ENCODE data around the gene SPDYE2. TPM values are rescaled to one million over a fixed set of nuclear protein-coding genes. Genes with fewer than 3 reads are reported as not detected.
"Not testable (repeated sequence)": the region's sequence is repeated elsewhere in the genome, so short reads cannot be mapped to it uniquely, and the experiment has no call there.

Gene SPDYE2
- total RNA-seq, 2 donors from 2014 or later = 0.16 TPM; not detected in 1

DNA sequence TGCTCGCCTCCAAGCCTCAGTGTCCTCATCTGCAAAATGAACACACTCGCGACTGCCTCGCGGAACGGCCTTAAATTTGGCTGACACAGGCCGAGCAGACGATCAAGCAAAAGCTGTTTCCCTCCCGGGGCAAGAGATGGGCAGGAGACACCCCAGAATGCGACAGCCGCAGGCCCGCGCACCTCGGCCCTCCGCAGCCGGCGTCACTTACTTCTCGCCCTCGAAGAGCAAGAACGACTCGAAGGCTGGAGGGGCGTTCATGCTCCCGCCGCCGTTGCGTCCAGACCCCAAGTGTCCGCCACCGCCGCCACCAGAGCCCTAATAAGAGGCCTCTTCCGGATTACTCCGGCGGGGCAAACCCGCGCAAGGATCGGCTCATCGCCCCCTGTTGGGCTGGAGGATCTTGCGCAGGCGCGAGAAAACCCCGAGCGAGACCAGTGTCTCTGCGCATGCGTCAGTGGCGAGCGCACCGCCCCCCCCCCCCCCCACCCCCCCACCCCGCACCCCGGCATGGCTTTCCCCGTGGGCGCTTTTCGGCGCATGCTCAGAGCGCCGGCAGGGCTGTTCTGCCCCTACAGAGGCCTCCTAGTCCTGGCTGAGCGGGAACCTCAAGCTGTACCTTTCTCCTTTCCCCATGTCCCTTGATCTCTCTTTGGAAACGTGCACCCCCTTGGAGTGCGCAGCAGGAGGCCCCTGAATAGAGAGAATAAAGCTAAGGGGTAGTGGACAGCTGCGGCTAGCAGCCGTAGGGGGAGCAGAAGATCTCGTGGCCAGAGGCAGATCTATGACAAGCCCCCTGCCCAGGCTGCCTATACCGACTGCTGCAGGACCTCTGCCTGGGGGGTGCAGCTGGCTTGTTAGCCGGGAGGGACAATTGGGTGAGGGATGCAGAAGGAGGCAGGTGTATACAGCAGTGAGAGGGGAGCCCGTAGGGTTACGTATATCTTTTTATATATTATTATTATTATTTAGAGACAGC is 21.5 kb downstream of the SPDYE2 start, which contains the start of gene POLR2J3:
Gene POLR2J3 (minus strand): TSS at position 323 of the 979 bp plus-strand sequence. CDS start 62 bp downstream, at position 261.
- not testable (repeated sequence) for H3K4me1 ChIP-seq, H3K27me3 ChIP-seq, H3K36me3 ChIP-seq, H3K9me3 ChIP-seq
- H3K4me3 ChIP-seq = peak within 1 kb of the TSS; percentile 81 to 84
- H3K27ac ChIP-seq = peak within 1 kb of the TSS; percentile 53 to 74
- TF ChIP-seq, protein P1, sequence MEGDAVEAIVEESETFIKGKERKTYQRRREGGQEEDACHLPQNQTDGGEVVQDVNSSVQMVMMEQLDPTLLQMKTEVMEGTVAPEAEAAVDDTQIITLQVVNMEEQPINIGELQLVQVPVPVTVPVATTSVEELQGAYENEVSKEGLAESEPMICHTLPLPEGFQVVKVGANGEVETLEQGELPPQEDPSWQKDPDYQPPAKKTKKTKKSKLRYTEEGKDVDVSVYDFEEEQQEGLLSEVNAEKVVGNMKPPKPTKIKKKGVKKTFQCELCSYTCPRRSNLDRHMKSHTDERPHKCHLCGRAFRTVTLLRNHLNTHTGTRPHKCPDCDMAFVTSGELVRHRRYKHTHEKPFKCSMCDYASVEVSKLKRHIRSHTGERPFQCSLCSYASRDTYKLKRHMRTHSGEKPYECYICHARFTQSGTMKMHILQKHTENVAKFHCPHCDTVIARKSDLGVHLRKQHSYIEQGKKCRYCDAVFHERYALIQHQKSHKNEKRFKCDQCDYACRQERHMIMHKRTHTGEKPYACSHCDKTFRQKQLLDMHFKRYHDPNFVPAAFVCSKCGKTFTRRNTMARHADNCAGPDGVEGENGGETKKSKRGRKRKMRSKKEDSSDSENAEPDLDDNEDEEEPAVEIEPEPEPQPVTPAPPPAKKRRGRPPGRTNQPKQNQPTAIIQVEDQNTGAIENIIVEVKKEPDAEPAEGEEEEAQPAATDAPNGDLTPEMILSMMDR (IDR thresholded peaks at IDR 0.05) = peak; percentile 44 to 62
- DNase-seq (ENCODE audit: low spot score) = peak; percentile 93

DNA sequence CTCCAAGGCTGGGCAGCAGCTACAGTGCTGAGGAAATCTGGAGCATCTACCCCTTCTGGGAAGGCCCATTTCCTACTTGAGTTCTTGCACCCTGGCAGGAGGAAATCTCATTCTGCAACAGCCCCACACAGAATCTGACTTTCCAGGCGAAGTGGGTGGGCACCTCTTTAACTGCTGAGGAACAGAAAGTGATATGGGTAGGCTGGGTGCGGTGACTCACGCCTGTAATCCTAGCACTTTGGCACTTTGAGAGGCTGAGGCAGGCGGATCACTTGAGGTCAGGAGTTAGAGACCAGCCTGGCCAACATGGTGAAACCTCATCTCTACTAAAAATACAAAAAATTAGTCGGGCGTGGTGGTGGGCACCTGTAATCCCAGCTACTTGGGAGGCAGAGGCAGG is 23.6 kb downstream of the SPDYE2 start:
- H3K27ac ChIP-seq, H3K27me3 ChIP-seq: not testable (repeated sequence)

DNA sequence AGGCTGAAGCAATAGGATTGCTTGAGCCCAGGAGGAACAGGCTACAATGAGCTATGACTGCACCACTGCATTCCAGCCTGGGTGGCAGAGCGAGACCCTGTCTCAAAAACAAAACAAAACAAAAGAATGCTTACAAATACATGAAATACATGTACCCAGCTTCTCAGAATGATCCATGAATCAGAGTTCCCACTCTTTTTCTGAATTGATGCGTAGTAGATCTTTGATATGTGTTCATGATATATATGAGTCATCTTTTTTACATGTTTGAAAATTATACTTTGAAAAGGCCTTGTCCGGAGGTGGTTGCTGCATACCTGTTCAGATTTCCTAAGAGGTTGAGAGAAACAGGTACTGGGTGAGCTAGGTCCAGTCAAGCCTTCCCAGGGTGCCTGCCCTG is 25.3 kb downstream of the SPDYE2 start:
- not testable (repeated sequence) for H3K27ac ChIP-seq; H3K27me3 ChIP-seq; H3K9me3 ChIP-seq; H3K4me3 ChIP-seq; H3K36me3 ChIP-seq; DNase-seq (ENCODE audit: low spot score); H3K4me1 ChIP-seq

More for the DNA sequence above, 23.6 kb downstream of the SPDYE2 start:
- not testable (repeated sequence) for H3K4me1 ChIP-seq; H3K36me3 ChIP-seq; H3K9me3 ChIP-seq; DNase-seq (ENCODE audit: low spot score); H3K4me3 ChIP-seq

DNA sequence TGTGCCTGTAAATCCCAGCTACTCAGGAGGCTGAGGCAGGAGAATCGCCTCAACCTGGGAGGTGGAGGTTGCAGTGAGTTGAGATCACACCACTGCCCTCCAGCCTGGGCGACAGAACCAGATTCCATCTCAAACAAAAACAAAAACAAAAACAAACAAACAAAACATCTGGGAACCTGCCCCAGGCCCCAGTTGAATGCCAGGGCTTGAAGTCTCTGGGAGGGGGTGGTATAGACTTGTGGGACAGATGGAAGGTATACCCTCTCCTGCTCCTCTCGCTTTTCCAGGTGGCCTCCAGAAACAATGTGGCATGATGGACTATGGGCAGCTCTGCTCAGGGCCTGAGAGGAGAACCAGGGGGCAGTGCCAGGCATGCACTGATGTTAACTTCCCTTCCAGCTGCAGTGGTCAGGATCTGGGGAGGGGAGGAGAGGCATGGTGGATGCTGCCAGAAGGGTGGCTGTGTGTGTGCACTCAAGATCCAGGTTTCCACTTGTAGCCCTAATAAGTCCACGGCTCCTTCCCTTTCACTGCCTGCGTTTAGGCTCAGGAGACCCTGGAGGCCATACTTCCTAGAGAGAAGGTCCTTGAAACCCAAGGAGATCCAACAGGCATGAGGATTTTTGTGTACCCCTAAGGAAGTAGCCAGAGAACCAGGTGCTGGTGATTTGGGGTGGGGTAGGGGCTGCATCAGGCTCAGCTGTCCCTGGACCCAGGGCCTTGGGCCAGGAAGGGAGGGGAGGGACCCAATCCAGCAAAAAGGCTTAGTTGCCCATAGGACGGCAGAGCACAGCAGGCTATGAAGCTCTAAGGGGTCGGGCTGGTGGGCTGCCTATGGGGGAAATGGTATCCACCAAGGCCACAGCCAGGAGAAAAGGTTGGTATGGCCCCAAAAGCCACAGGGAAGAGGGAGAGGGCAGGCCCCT is 26.6 kb downstream of the SPDYE2 start:
- not testable (repeated sequence) for H3K9me3 ChIP-seq; H3K36me3 ChIP-seq; H3K27me3 ChIP-seq; H3K27ac ChIP-seq; H3K4me3 ChIP-seq; DNase-seq (ENCODE audit: low spot score); H3K4me1 ChIP-seq

DNA sequence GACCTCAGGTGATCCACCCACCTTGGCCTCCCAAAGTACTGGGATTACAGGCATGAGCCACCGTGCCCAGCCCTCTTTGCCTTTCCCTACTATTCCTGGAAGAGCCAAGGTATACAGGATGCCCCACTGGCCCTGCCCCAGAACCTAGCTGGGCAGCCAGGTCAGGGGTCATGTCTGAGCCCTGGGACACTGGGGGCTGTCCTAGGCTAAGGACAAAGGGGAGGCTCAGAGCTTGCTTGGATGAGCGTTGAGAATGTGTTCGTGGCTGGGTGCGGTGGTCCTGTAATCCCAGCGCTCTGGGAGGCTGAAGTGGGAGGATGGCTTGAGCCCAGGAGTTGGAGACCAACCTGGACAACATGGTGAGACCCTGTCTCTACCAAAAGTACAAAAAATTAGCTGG is 27.5 kb downstream of the SPDYE2 start:
- H3K27me3 ChIP-seq; H3K36me3 ChIP-seq; DNase-seq (ENCODE audit: low spot score); H3K9me3 ChIP-seq; H3K4me1 ChIP-seq; H3K4me3 ChIP-seq; H3K27ac ChIP-seq: not testable (repeated sequence)

DNA sequence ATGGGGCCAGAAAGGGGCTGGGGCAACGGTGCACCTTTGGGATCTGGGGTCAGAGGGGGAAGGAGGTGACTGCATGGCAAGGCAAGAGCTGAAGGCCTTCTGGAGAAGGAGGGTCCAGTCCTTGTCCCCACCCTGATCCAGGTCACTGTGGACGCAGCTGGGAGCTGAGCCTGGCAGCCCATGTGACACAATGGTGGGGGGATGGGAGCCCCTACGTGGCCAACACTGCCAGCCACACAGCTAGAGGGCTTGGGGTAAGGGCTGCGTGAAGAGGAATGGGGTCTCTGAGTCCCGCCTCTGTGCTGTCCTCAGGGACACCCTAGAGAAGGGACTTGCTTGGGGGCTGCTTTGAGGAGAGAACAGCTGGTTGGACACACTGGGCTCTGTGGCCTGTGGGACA is 30.7 kb downstream of the SPDYE2 start:
- not testable (repeated sequence) for H3K27ac ChIP-seq; H3K4me3 ChIP-seq; H3K9me3 ChIP-seq; H3K36me3 ChIP-seq; H3K27me3 ChIP-seq; DNase-seq (ENCODE audit: low spot score); H3K4me1 ChIP-seq

DNA sequence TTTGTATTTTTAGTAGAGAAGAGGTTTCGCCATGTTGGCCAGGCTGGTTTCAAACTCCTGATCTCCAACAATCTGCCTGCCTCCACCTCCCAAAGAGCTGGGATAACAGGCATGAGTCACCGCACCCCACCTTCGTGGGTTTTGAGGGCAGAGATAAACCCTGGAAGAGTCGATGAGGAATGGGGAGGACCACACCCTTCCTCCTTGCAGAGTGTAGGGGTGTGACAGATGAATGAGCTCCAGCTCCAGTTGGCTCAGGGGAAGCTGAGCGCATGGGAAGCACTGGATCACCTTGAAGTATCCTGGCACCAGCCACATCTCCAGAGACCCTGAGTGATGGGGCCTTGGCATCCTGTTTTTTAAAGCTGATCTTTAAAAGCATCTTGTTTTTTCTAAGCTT is 32.5 kb downstream of the SPDYE2 start:
- H3K36me3 ChIP-seq, H3K4me1 ChIP-seq, H3K27me3 ChIP-seq: not testable (repeated sequence)

DNA sequence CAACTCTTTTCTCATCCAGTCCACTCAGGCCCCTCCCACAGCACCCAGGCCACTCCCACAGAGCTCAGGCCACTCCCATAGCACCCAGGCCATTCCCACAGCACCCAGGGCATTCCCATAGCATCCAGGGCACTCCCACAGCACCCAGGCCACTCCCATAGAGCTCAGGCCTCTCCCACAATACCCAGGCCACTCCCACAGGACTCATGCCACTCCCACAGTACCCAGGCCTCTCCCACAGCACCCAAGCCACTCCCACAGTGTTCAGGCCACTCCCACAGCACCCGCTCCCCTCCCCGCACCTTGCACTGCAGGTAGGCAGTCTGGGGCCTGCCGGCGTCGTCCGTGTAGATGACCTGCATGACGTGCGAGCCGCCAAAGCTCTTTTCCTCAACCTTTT is 38.8 kb downstream of the SPDYE2 start:
- H3K27me3 ChIP-seq; H3K36me3 ChIP-seq; H3K9me3 ChIP-seq; H3K27ac ChIP-seq; H3K4me3 ChIP-seq; DNase-seq (ENCODE audit: low spot score); H3K4me1 ChIP-seq: not testable (repeated sequence)

More for the DNA sequence above, 32.5 kb downstream of the SPDYE2 start:
- not testable (repeated sequence) for DNase-seq (ENCODE audit: low spot score); H3K27ac ChIP-seq; H3K4me3 ChIP-seq; H3K9me3 ChIP-seq

DNA sequence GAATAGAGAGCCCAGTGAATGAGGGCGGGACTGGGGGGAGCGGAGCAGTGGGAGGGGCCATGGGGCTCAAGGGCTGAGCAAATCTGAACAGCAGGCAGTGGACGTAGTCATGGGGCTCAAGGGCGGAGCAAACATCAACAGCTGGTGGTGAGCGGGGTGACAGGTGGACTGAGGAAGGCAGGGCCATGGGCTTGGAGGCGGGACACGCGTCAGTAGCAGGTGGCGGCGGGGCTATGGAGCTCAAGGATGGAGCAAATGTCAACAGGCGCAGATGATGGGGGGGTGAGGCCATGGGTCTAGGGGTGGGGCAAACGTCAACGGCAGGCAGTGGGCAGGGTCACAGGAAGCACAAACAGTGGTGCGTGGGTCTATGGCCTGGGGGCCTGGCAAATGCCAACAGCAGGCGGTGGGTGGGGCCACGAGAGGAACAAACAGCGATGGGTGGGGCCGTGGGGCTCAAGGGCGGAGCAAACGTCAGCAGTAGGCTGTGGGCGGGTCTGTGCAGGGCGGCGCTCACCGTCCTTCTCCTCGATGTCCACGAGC is 41.5 kb downstream of the SPDYE2 start:
- H3K27ac ChIP-seq, H3K4me1 ChIP-seq, H3K27me3 ChIP-seq, H3K9me3 ChIP-seq, H3K4me3 ChIP-seq, H3K36me3 ChIP-seq: not testable (repeated sequence)
- peak; percentile 59 for DNase-seq (ENCODE audit: low spot score)

DNA sequence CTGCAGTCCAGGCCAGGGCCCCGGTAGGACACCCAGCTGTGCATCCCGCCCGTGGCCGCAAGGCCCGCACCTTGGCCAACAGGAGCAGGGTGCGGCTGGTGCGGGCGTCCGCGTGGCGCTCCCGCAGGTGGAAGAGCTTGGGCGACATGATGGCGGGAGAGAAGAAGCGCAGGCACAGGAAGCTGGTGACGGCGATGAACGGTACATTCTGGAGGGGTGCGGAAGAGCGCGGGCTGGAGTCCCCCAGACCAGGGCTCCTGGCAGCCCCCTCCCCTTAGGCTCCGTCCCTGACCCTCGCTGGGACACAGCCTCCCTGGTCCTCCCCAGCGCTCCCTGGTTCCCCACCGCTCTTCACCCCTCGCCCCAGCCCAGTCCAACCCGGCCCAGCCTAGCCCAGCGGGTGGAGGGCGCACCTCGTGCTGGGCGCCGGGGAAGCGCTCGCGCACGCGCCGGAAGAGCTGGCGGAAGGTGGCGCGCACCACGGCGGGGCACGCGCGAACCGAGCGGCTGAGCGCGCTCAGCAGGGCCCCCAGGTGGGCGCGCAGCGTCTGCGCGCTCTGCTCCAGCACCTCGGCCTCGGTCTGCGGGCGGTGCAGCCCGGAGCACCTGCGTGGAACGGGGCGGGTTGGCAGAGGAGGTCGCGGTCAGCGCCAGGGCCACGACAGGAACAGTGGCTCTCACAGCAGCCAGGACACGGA is 42.8 kb downstream of the SPDYE2 start:
- H3K9me3 ChIP-seq; H3K4me3 ChIP-seq; H3K4me1 ChIP-seq; H3K36me3 ChIP-seq; H3K27ac ChIP-seq; H3K27me3 ChIP-seq; DNase-seq (ENCODE audit: low spot score): not testable (repeated sequence)

DNA sequence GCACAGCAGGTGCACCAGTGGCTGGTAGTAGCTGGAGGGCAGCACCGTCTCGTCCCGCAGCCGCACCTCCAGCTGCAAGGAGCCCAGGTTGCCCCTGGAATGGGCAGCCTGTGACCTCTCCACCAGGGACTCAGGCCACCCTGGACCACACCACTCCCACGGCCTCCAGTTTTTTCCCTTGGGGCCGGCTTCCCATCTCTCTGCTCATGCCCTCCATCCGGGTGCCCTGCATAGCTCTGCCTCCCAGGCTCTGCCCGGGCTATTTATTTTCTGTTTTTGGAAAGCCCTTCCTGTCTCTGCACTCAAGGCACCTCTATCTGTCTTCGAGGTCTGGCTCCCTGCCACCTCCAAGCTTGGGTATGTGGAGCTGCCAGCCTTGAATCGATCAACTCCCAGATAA is 45.0 kb downstream of the SPDYE2 start:
- H3K4me3 ChIP-seq; H3K9me3 ChIP-seq; H3K4me1 ChIP-seq; H3K27ac ChIP-seq; H3K27me3 ChIP-seq; DNase-seq (ENCODE audit: low spot score); H3K36me3 ChIP-seq: not testable (repeated sequence)

DNA sequence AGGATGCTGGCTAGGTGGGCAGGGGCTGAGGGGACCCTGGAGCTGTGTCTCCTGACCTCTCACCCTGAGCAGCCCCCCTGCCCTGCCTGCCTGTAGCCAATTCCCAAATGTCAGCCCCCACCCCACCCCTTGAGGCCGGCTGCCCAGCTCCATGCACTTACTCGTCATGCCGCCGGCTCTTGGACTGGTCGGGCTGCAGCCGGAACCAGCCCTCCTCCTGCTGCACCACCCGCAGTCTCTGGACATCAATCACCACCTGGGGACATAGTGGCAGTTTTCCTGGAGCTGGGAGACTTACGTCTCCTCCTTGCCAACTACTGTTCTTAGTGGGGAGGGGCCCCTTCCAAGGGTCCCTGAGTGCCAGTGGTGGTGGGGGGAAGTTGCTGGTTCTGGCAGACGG is 48.7 kb downstream of the SPDYE2 start:
- H3K27ac ChIP-seq; H3K27me3 ChIP-seq; DNase-seq (ENCODE audit: low spot score); H3K36me3 ChIP-seq; H3K4me1 ChIP-seq; H3K9me3 ChIP-seq; H3K4me3 ChIP-seq: not testable (repeated sequence)

DNA sequence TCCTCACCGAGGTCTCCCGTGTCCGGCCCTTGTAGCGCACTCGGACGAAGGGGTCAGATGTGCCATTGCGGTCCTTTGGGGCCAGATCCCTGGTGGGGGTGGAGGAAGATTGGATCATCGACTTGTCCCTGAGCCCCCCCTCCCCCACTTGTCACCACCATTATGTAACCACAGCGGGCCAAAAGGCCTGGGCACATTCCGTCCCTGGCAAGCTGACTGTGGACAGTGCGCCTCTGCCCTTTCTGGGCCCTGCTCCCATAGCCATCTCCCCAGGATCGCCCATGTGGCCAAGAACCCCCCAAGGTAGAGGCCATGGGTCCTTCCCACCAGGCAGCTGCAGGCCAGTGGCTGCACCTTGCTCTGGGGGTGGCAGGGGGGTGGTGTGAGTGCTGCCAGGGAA is 51.3 kb downstream of the SPDYE2 start:
- not testable (repeated sequence) for H3K36me3 ChIP-seq, H3K4me3 ChIP-seq

More for the DNA sequence above, 51.3 kb downstream of the SPDYE2 start:
- not testable (repeated sequence) for DNase-seq (ENCODE audit: low spot score); H3K4me1 ChIP-seq; H3K27me3 ChIP-seq; H3K27ac ChIP-seq; H3K9me3 ChIP-seq
